ENCODE results near the gene SEMA6B.

SEMA6B gene

GRCh38 chr19:4586691-4587090 lies 27.2 kb upstream of the SEMA6B start:
- Histone ChIP-seq H3K9ac (ENCODE audit: low read length) (no peak overlapping the region), H3K4ac (ENCODE audit: low read depth, low read length) (no peak overlapping the region), H3K23ac (ENCODE audit: low read length) (no peak overlapping the region), H3K27me3 (ENCODE audit: insufficient read depth, low read length, poor library complexity) (no peaks in the 10 kb centered on the region), H3K79me1 (ENCODE audit: low read length) (no peaks in the 10 kb centered on the region), H3K4me1 (ENCODE audit: control insufficient read depth, low read depth, low read length) (no peaks in the 10 kb centered on the region), H2BK5ac (ENCODE audit: low read length) (no peak overlapping the region), H4K5ac (ENCODE audit: low read length) (no peak overlapping the region), H3K27ac (ENCODE audit: low read depth, low read length) (no peak overlapping the region), H3K4me3 (ENCODE audit: low read length) (no peak overlapping the region), H4K8ac (ENCODE audit: low read depth, low read length) (no peak overlapping the region), H3K56ac (ENCODE audit: low read length) (no peak overlapping the region), H3K18ac (ENCODE audit: low read length) (no peak overlapping the region), H3K36me3 (ENCODE audit: control insufficient read depth, insufficient read depth, low read length) (no peaks in the 10 kb centered on the region), H3K79me2 (ENCODE audit: control insufficient read depth, insufficient read depth, low read length) (no peaks in the 10 kb centered on the region), H3K4me2 (ENCODE audit: low read length) (no peak overlapping the region), H2BK15ac (replicated peaks; ENCODE audit: low read depth) (no peak overlapping the region), H2AK5ac (ENCODE audit: low read length) (no peak overlapping the region), H2BK120ac (ENCODE audit: low read depth, low read length) (no peak overlapping the region)
- WGBS (ENCODE audit: extremely low coverage, insufficient coverage, low lambda C conversion rate): no CpG with 5 or more reads among the region's 6 CpGs
- peak; percentile 33 for DNase-seq

- H3K23ac ChIP-seq (ENCODE audit: low read length): no peak overlapping the region
- H3K27me3 ChIP-seq (ENCODE audit: insufficient read depth, low read length, poor library complexity): no peaks in the 10 kb centered on the region
- DNase-seq: no peak
- H3K4me3 ChIP-seq (ENCODE audit: low read length): no peak overlapping the region
- H3K79me1 ChIP-seq (ENCODE audit: low read length): no peaks in the 10 kb centered on the region
- no peaks in the 10 kb centered on the region for H3K79me2 ChIP-seq (ENCODE audit: control insufficient read depth, insufficient read depth, low read length)
- no peak overlapping the region for H3K9ac ChIP-seq (ENCODE audit: low read length)
- no peak overlapping the region for H2BK15ac ChIP-seq (replicated peaks; ENCODE audit: low read depth)
- no peak overlapping the region for H3K27ac ChIP-seq (ENCODE audit: low read depth, low read length)
- no peak overlapping the region for H2BK120ac ChIP-seq (ENCODE audit: low read depth, low read length)
- H4K5ac ChIP-seq (ENCODE audit: low read length): no peak overlapping the region
- H3K36me3 ChIP-seq (ENCODE audit: control insufficient read depth, insufficient read depth, low read length): no peaks in the 10 kb centered on the region
- no peaks in the 10 kb centered on the region for H3K4me1 ChIP-seq (ENCODE audit: control insufficient read depth, low read depth, low read length)
- H4K8ac ChIP-seq (ENCODE audit: low read depth, low read length): no peak overlapping the region
- H2BK5ac ChIP-seq (ENCODE audit: low read length): no peak overlapping the region
- WGBS (ENCODE audit: extremely low coverage, insufficient coverage, low lambda C conversion rate): no CpG with 5 or more reads among the region's 6 CpGs
- H3K4ac ChIP-seq (ENCODE audit: low read depth, low read length): no peak overlapping the region
- no peak overlapping the region for H3K56ac ChIP-seq (ENCODE audit: low read length)
- H2AK5ac ChIP-seq (ENCODE audit: low read length): no peak overlapping the region
- H3K18ac ChIP-seq (ENCODE audit: low read length): no peak overlapping the region
- H3K4me2 ChIP-seq (ENCODE audit: low read length): no peak overlapping the region
Observed at GRCh38 chr19:4586245-4586644, 26.8 kb upstream of the SEMA6B start.

GRCh38 chr19:4585556-4585955 lies 26.1 kb upstream of the SEMA6B start:
- Histone ChIP-seq H3K79me2 (ENCODE audit: control insufficient read depth, insufficient read depth, low read length) (no peaks in the 10 kb centered on the region), H4K5ac (ENCODE audit: low read length) (no peak overlapping the region), H2BK120ac (ENCODE audit: low read depth, low read length) (no peak overlapping the region), H3K9ac (ENCODE audit: low read length) (no peak overlapping the region), H3K4ac (ENCODE audit: low read depth, low read length) (no peak overlapping the region), H2BK5ac (ENCODE audit: low read length) (no peak overlapping the region), H3K36me3 (ENCODE audit: control insufficient read depth, insufficient read depth, low read length) (no peaks in the 10 kb centered on the region), H4K8ac (ENCODE audit: low read depth, low read length) (no peak overlapping the region), H2AK5ac (ENCODE audit: low read length) (no peak overlapping the region), H2BK15ac (replicated peaks; ENCODE audit: low read depth) (no peak overlapping the region), H3K27ac (ENCODE audit: low read depth, low read length) (no peak overlapping the region), H3K4me2 (ENCODE audit: low read length) (no peak overlapping the region), H3K18ac (ENCODE audit: low read length) (no peak overlapping the region), H3K79me1 (ENCODE audit: low read length) (no peaks in the 10 kb centered on the region), H3K4me1 (ENCODE audit: control insufficient read depth, low read depth, low read length) (no peaks in the 10 kb centered on the region), H3K4me3 (ENCODE audit: low read length) (no peak overlapping the region), H3K23ac (ENCODE audit: low read length) (no peak overlapping the region), H3K56ac (ENCODE audit: low read length) (no peak overlapping the region), H3K27me3 (ENCODE audit: insufficient read depth, low read length, poor library complexity) (no peaks in the 10 kb centered on the region)
- DNase-seq: no peak
- no CpG with 5 or more reads among the region's 1 CpG for WGBS (ENCODE audit: extremely low coverage, insufficient coverage, low lambda C conversion rate)

- Histone ChIP-seq H4K8ac (ENCODE audit: low read depth, low read length) (no peak overlapping the region), H4K5ac (ENCODE audit: low read length) (no peak overlapping the region), H3K9ac (ENCODE audit: low read length) (peak overlapping the region; percentile 51), H3K4me3 (ENCODE audit: low read length) (peak overlapping the region; percentile 37), H3K79me2 (ENCODE audit: control insufficient read depth, insufficient read depth, low read length) (no peaks in the 10 kb centered on the region), H3K4me1 (ENCODE audit: control insufficient read depth, low read depth, low read length) (no peaks in the 10 kb centered on the region), H2BK15ac (replicated peaks; ENCODE audit: low read depth) (no peak overlapping the region), H2BK120ac (ENCODE audit: low read depth, low read length) (no peak overlapping the region), H3K27me3 (ENCODE audit: insufficient read depth, low read length, poor library complexity) (no peaks in the 10 kb centered on the region), H3K18ac (ENCODE audit: low read length) (peak overlapping the region; percentile 21), H2BK5ac (ENCODE audit: low read length) (no peak overlapping the region), H3K4me2 (ENCODE audit: low read length) (peak overlapping the region; percentile 87), H3K27ac (ENCODE audit: low read depth, low read length) (no peak overlapping the region), H3K4ac (ENCODE audit: low read depth, low read length) (no peak overlapping the region), H3K56ac (ENCODE audit: low read length) (peak overlapping the region; percentile 73), H3K23ac (ENCODE audit: low read length) (no peak overlapping the region), H3K79me1 (ENCODE audit: low read length) (no peaks in the 10 kb centered on the region), H3K36me3 (ENCODE audit: control insufficient read depth, insufficient read depth, low read length) (no peaks in the 10 kb centered on the region), H2AK5ac (ENCODE audit: low read length) (no peak overlapping the region)
- peak; percentile 50 for DNase-seq
- WGBS (ENCODE audit: extremely low coverage, insufficient coverage, low lambda C conversion rate): no CpG with 5 or more reads among the region's 45 CpGs
Observed at GRCh38 chr19:4584670-4585460, 25.4 kb upstream of the SEMA6B start.

GRCh38 chr19:4583961-4584669 lies 24.6 kb upstream of the SEMA6B start:
- Histone ChIP-seq H3K36me3 (ENCODE audit: control insufficient read depth, insufficient read depth, low read length) (no peaks in the 10 kb centered on the region), H3K4me2 (ENCODE audit: low read length) (peak overlapping the region; percentile 87), H4K5ac (ENCODE audit: low read length) (no peak overlapping the region), H3K56ac (ENCODE audit: low read length) (peak overlapping the region; percentile 73), H4K8ac (ENCODE audit: low read depth, low read length) (no peak overlapping the region), H3K9ac (ENCODE audit: low read length) (peak overlapping the region; percentile 51), H3K27me3 (ENCODE audit: insufficient read depth, low read length, poor library complexity) (no peaks in the 10 kb centered on the region), H3K23ac (ENCODE audit: low read length) (no peak overlapping the region), H2BK120ac (ENCODE audit: low read depth, low read length) (no peak overlapping the region), H2BK15ac (replicated peaks; ENCODE audit: low read depth) (no peak overlapping the region), H3K4me3 (ENCODE audit: low read length) (peak overlapping the region; percentile 37), H3K4me1 (ENCODE audit: control insufficient read depth, low read depth, low read length) (no peaks in the 10 kb centered on the region), H2AK5ac (ENCODE audit: low read length) (no peak overlapping the region), H2BK5ac (ENCODE audit: low read length) (no peak overlapping the region), H3K18ac (ENCODE audit: low read length) (peak overlapping the region; percentile 21), H3K27ac (ENCODE audit: low read depth, low read length) (no peak overlapping the region), H3K79me1 (ENCODE audit: low read length) (no peaks in the 10 kb centered on the region), H3K4ac (ENCODE audit: low read depth, low read length) (peak overlapping the region; percentile 29), H3K79me2 (ENCODE audit: control insufficient read depth, insufficient read depth, low read length) (no peaks in the 10 kb centered on the region)
- no CpG with 5 or more reads among the region's 49 CpGs for WGBS (ENCODE audit: extremely low coverage, insufficient coverage, low lambda C conversion rate)
- DNase-seq: peak; percentile 54

Measured in mesendoderm (in vitro differentiated cells).